HT-29 (cell line): ENCODE data around the gene SGPL1. TPM values are rescaled to one million over a fixed set of nuclear protein-coding genes. Genes with fewer than 3 reads are reported as not detected.
A peak's percentile ranks its signal among the peaks of the same experiment; 100 is the strongest.
"Not testable (repeated sequence)": the region's sequence is repeated elsewhere in the genome, so short reads cannot be mapped to it uniquely, and the experiment has no call there.

Experiments
- DNase-seq: peaks from one replicate; pipeline ENCODE4 v3.0.0-alpha.2; 2015; ENCODE audit warnings: low spot score
- total RNA-seq: library from RNA; depleted of rRNA; stranded (reverse); fragments of >200 nt; shearing (Covaris generic); gene quantifications from 2 replicates; pipeline ENCODE4 v1.2.3, GENCODE V29; 2014; rRNA removed

Gene SGPL1
- 34.4 and 37.5 TPM in 2 replicates for total RNA-seq

- peak; percentile 90 for DNase-seq
Observed at GRCh38 chr10:70815504-70816219, at the start of gene SGPL1. Gene SGPL1 (plus strand): TSS chr10:70815948. CDS start chr10:70816854, 906 bp downstream.

- not testable (repeated sequence) for DNase-seq
Observed at GRCh38 chr10:70768026-70768685, 47.6 kb upstream of the SGPL1 start.

GRCh38 chr10:70769121-70769520, 46.6 kb upstream of the SGPL1 start:
- DNase-seq = no peak

- DNase-seq = no peak
Observed at GRCh38 chr10:70770001-70770400, 45.7 kb upstream of the SGPL1 start.

GRCh38 chr10:70770516-70770915, 45.2 kb upstream of the SGPL1 start:
- not testable (repeated sequence) for DNase-seq

- DNase-seq = no peak
Observed at GRCh38 chr10:70771311-70772194, 44.2 kb upstream of the SGPL1 start.

- no peak for DNase-seq
Observed at GRCh38 chr10:70772627-70773026, 43.1 kb upstream of the SGPL1 start.

- no peak for DNase-seq
Observed at GRCh38 chr10:70773461-70773860, 42.3 kb upstream of the SGPL1 start.

GRCh38 chr10:70773965-70774809, 41.6 kb upstream of the SGPL1 start:
- no peak for DNase-seq

GRCh38 chr10:70774810-70775678, 40.7 kb upstream of the SGPL1 start:
- DNase-seq = peak; percentile 35

GRCh38 chr10:70775679-70776454, 39.9 kb upstream of the SGPL1 start:
- DNase-seq = no peak

- no peak for DNase-seq
Observed at GRCh38 chr10:70776455-70777005, 39.2 kb upstream of the SGPL1 start.

- no peak for DNase-seq
Observed at GRCh38 chr10:70777063-70777875, 38.5 kb upstream of the SGPL1 start.

- DNase-seq = no peak
Observed at GRCh38 chr10:70778267-70778924, 37.4 kb upstream of the SGPL1 start.

GRCh38 chr10:70779088-70779487, 36.7 kb upstream of the SGPL1 start:
- DNase-seq = no peak

GRCh38 chr10:70779511-70780369, 36.0 kb upstream of the SGPL1 start:
- no peak for DNase-seq

- no peak for DNase-seq
Observed at GRCh38 chr10:70780370-70780760, 35.4 kb upstream of the SGPL1 start.
